ENCODE measurements around the gene TOX3.

GRCh38 chr16:52568983-52569690 lies 22.2 kb upstream of the TOX3 start:
- TF ChIP-seq CTCF (IDR thresholded peaks at IDR 0.05) (no peak), ZFX (IDR thresholded peaks at IDR 0.05; ENCODE audit: borderline replicate concordance) (no peak)
